NCI-H526 (cell line): ENCODE measurements around the gene HPN.
A peak's percentile ranks its signal among the peaks of the same experiment; 100 is the strongest.
"Not testable (repeated sequence)": the region's sequence is repeated elsewhere in the genome, so short reads cannot be mapped to it uniquely, and the experiment has no call there.

ENCODE experiments used
- DNase-seq, 2 experiments: peaks; one replicate each; lab custom pipeline; 2025; lab: John Stamatoyannopoulos, UW

HPN gene

GRCh38 chr19:35083691-35084508 is 42.4 kb downstream of the HPN start:
- no peak for DNase-seq

DNA sequence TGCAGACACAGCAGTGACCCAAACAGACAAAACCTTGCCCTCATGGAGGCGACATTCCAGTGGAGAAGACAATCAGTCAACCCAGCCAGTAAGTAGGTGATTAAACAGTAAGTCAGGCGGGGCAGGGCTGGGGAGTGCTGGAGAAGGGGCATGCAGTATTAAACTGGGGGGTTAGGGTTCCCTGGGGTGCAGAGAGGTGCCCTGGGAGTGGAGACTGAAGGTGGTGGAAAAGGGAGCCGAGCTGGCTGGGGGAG is 42.9 kb downstream of the HPN start:
- no peak for DNase-seq

DNA sequence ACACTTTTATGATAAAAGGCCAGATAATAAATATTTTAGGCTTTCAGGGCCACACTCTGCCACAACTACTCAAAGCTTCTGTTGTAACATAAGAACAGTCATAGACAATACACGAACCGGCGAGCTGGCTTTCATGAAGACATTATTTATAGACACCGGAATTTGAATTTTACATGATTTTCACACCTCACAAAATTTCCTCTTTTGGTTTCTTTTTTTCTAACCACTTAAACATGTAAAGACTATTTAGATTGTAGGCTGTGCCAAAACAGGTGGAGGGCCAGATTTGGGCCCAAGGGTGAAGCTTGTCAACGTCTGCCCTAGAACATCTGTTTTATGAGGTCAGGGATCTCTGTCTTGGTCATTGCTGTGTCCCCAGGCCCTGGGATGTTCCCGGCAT is 44.4 kb downstream of the HPN start:
- no peak for DNase-seq

DNA sequence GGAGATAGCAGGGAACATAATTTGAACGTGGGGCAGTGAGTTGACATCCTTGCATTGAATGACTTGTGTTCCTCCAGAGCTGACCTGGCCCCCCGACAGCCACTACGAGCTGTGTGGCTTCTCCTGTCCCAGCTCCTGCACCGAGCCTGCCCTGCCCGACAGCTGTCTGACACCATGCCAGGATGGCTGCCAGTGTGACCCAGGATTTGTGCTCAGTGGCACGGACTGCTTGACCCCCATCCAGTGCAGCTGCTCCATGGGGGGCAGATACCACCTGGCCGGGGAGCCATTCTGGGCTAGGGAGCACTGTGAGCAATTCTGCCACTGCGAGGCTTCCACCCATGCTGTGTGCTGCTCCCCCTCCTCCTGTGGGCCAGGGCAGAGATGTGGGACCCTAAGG is 44.9 kb downstream of the HPN start:
- no peak for DNase-seq

DNA sequence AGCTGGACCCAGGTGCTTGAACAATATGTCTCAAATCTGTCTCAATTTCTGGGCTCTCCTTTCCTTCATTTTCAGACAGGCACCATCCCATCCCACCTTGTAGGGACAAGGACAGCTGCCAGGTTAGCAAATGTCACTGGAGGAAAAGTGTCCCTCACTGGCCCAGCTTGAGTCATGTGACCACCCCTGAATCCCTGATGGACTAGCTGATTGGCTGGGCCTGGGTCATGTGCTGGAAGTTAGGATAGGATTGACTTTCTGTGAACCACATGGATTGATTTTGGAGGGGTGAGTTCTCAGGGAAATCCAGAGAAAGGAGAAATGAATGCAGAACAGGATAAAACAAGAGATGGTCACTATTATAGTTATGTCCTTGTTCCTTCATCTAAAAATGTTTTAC is 45.9 kb downstream of the HPN start:
- no peak for DNase-seq

- no peak for DNase-seq
Observed at GRCh38 chr19:35088131-35088913, 46.8 kb downstream of the HPN start.

DNA sequence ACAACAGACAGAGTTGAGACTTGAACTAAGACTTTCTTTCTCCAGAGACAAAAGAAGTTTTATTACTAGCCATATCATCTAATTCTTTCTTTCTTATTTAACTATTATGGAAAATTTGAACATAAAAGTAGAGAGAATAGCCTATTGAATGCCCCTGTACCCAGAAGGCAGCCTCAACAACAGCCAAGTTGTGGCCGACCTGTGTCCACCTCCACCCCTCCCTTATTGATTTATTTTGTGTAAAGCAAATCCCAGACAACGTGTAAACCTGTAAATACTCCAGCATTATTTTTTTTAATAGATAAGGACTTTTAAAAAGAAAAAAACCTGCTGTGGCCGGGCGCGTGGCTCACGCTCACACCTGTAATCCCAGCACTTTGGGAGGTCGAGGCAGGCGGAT is 48.0 kb downstream of the HPN start:
- DNase-seq = no peak

GRCh38 chr19:35090160-35090505 is 48.6 kb downstream of the HPN start:
- DNase-seq = no peak

GRCh38 chr19:35090506-35091214 is 49.1 kb downstream of the HPN start:
- peak; percentile 78 to 94 for DNase-seq

GRCh38 chr19:35093430-35093829 is 51.9 kb downstream of the HPN start:
- DNase-seq = no peak

DNA sequence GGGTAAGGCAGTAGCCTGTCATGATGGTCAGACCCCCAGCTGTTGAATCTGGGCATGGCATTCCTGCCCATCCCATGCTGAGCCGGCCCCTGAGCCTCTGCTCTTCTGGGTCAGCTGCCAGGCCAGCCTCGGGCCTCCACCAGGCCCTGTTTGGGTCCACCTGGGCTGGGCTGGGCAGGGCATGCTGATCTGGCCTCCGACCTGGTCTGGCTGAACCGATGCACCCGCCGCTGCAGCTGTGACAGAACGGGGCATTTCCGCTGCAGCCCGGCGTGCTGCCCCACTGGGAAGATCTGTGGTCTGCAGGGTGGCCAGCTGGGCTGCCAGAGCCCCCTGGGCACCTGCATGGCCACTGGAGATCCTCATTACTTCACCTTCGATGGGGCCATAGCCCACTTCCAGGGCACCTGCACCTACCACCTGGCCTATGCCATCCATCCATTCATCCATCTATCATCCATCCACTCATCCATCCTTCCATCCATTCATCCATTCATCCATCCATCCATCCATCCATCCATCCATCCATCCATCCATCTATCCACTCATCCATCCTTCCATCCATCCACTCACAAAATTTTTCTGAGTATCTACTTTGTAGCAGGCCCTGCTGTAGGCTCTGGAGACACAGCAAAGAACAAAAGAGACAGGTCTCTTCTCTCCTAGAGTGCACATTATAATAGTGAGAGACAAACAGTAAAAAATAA is 52.6 kb downstream of the HPN start:
- no peak for DNase-seq

DNA sequence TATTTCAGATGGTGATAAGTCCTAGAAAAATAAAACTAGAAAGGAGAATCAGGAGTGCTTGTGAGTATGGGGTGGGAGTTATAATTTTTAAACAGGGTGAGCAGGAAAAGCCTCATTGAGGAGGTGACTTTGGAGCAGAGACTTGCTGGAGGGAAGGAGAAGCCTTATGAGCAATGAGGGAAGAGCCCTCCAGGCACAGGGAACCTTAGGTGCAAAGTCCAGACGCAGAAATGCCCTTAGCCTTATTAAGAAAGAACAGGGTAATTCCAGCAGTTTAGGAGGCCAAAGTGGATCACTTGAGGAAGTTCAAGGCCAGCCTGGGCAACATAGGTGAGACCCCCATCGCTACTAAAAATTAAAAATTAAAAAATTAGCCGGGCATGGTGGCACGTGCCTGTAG is 53.1 kb downstream of the HPN start:
- no peak for DNase-seq

DNA sequence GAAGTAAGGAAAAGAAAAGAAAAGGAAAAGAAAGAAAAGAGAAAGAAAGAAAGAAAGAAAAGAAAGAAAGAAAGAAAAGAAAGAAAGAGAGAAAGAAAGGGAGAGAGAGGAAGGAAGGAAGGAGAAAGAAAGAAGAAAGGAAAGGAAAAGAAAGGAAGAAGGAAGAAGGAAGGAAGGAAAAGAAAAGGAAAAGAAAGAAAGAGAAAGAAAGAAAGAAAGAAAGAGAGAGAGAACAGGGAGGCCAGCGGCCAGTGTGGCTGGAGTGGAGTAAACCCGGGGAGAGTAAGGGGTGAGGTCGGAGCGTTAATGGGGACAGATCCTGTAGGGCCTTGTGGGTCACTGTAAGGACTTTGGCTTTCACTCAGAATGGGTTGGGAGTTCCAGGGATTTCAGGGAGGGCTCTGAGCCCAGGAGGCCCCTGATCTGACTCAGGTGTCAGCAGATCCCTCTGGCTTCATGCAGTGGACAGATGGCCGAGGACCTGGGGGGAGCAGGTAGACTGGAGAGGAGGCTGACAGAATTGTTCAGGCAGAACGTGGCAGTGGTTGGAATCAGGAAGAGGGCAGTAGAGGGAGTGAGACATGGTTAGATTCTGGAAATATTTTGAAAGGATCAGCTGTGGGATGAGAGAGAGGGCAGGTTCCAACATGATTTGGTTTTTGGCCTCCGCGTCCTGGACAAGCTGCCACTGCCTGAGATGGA is 54.3 kb downstream of the HPN start:
- no peak for DNase-seq

GRCh38 chr19:35098413-35099049 is 57.0 kb downstream of the HPN start:
- DNase-seq = no peak

DNA sequence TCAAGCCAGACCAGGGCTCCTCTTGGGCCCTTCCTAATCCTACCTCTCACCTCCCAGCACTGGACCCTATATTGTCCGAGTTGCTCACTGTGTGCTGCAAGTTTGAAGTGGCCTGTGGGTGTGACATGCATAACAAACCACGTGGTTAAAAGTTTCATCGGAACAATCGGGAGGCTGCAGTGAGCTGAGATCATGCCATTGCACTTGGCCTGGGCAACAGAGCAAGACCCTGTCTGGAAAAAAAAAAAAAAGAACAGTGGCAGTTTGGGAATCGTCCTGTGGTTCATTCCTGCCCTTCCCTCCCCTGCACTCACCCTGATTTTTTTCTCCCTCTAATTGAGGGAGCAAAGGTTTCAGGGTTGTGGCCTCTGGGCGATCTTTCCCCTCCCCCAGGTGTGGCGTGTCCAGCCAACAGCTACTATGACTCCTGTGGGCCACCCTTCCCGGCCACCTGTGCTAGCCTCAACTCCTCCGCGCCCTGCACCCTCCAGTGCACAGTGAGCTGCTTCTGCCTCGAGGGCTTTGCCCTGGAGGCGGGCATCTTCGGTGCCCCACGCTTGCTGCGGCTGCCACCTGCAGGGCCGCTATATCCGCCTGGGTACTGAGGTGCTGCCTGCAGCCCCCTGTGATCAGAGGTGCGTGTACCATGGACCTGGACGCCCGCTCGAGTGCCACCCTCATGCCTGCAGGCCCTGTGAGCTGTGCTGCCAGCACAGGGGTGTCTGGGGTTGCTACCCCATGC is 57.8 kb downstream of the HPN start:
- no peak for DNase-seq

DNA sequence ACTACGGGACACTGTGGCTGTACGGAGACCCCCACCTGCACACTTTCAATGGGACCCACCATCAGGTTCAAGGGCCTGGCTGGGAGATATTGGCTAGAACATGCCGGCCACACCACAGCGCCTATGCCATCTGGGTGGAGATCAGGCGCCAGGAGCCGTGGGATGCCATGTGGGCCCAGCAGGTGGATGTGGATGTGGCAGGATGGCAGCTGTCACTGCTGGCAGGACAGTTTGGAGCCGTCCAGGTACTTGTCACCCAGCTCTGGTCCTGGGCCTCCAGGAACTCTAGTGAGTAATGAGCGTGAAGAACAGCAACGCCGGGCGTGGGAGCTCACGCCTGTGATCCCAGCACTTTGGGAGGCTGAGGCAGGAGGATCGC is 58.4 kb downstream of the HPN start:
- no peak for DNase-seq

DNA sequence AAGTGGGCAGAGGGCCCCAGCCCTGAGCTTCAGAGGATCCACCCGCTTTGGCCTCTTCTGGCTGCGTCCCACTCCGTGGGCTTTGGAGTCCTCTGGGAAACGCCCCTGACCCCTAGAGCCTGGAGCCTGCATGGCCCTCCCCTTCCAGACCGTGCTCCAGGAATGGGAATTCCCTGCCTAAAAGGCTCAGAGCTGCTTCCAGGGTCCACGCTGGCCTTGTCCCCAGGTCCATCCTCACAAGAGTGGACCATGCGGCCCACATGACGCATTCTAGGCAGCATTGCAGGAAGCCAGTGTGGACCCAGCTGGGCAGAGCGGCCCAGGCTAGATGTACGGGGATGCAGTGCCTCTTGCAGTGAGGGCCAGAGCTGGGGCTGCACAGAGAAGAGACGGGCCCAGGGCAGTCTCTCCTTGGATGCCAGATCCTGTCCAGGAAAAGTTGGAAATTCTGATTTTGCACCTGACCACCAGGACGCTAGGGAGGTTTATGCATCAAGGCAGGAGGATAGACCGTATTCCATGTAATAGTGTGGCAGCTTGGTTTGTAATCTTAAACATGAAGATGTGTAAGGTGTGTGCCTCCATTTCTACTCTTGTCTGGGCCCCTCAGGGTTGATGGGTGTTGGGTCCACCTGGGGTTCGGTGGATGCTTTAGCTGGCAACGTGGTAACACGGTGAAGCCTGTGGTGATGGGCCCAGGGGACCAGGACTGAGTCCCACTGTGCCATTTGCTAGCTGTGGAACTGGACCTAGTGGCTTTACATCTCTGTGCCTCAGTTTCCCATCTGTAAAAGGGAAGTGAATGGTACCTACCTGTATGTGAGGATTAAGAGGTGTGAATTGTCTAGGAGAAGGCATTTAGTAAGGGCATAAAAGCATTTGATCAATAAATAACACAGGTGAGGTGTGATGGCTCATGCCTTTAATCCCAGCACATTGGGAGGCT is 59.3 kb downstream of the HPN start:
- DNase-seq = no peak

DNA sequence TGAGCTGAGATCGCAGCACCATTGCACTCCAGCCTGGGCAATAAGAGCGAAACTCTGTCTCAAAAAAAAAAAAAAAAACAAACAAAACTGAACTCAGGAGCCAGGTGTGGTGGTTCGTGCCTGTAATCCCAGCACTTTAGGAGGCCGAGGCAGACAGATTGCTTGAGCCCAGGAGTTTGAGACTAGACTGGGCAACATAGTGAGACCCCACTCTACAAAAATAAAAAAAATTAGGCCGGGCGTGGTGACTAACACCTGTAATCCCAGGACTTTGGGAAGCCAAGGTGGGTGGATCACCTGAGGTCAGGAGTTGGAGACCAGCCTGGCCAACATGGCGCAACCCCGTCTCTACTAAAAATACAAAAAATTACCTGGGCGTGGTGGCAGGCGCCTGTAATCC is 60.4 kb downstream of the HPN start:
- DNase-seq = not testable (repeated sequence)

DNA sequence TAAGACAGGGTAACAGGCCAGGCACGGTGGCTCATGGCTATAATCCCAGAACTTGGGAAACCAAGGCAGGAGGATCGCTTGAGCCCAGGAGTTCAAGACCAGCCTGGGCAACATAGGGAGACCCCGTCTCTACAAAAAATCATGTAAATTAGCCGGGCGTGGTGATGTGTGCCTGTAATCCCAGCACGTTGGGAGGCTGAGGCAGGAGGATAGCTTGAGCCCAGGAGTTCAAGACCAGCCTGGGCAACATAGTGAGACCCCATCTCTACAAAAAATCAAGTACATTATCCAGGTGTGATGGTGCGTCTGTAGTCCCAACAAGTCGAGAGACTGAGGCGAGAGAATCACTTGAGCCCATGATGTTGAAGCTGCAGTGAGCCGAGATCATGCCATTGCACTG is 62.1 kb downstream of the HPN start:
- DNase-seq = not testable (repeated sequence)

- no peak for DNase-seq
Observed at GRCh38 chr19:35104361-35104760, 62.8 kb downstream of the HPN start.
